HG03159 (cell line): Measurements from ENCODE around the gene SHISA9.

Experiments
- ATAC-seq: cut with Tn5 transposase; IDR thresholded peaks from one replicate; pipeline ENCODE4 v1.9.1; 2021; ENCODE audit warnings: mild to moderate bottlenecking, moderate library complexity; ENCODE audit not compliant: unreplicated experiment

The SHISA9 gene

GRCh38 chr16:13013043-13013442 lies 111.6 kb downstream of the SHISA9 start:
- no peak for ATAC-seq

- ATAC-seq, result no peak
Measured at GRCh38 chr16:13014476-13014875, 113.1 kb downstream of the SHISA9 start.

DNA sequence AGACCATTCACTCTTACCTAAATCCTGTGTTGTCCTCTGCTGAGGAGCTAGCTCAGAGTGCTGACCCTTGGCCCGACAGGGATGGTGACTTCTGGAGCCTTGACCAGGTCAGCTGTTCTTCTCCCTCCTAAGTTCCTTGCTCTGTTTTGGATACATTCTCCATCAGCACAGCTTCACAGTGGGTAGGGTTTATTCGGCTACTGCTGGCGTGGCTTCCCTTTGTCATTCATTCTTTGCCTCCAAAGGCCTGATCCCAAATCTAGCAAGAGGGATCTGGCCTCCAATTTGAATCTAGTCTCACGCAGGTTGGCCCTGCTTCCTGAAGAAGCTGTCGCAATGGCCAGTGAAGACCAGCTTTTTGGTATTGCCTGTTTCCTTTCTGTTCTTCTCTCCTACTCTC lies 116.6 kb downstream of the SHISA9 start:
- no peak for ATAC-seq

GRCh38 chr16:13021996-13022395 lies 120.6 kb downstream of the SHISA9 start:
- no peak for ATAC-seq

GRCh38 chr16:13029786-13030185 lies 128.4 kb downstream of the SHISA9 start:
- no peak for ATAC-seq

- ATAC-seq, result no peak
Measured at GRCh38 chr16:13030769-13031168, 129.4 kb downstream of the SHISA9 start.

DNA sequence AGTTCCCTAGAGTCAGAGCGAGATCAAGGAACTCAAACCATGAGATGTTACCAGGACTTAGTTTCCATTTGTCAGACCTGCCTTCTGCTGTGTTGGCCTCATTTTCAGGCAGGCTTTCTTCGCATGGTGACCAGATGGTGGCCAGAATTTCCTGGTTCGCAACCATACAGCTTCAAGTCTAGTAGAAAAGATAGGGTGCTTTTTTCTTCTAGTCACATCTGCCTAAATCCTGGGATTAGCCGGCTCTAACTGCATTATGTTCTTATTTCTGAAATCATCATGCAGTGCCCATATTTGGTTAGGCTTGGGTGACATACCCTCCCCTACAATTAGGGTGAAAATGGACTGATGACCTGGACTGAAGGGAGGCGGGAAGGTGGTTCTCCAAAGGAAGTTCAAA lies 131.5 kb downstream of the SHISA9 start:
- no peak for ATAC-seq

DNA sequence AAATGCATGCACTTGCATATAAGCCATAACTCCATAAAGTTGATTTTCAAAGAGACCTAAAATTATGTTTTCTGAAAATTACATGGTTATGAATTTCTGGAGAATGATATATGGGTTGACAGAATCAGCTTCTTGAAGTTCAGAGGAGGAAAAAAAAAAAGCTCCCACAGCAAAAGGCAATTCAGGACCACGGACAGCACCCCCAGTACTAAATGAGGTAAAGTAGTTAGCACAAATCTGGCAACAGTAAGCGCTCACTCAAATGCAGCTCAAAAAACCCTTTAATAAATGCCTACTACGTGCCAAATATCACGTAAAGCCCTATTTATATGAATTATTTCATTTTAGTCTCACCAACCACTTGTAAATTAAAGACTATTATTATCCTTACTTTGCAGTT lies 135.2 kb downstream of the SHISA9 start:
- ATAC-seq, result no peak

- no peak for ATAC-seq
Measured at GRCh38 chr16:13038591-13038990, 137.2 kb downstream of the SHISA9 start.

DNA sequence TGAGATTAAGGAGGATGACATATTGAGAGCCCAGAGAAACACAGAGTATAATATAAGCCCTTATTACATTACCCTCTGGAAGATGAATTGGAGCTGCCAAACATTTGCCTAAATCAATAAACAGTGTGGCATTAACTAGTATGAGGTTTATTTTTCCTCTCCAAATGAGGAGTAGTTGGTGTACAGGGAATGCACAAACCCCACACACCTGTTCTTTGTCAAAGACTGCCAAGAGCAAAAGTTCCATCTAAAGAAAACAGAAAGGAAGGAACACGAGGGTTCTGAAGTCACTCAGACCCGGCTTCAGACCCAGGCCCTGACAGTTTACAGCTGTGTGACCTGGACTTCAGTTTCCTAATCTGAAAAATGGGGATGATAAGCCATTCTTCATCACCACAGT lies 138.1 kb downstream of the SHISA9 start:
- no peak for ATAC-seq

DNA sequence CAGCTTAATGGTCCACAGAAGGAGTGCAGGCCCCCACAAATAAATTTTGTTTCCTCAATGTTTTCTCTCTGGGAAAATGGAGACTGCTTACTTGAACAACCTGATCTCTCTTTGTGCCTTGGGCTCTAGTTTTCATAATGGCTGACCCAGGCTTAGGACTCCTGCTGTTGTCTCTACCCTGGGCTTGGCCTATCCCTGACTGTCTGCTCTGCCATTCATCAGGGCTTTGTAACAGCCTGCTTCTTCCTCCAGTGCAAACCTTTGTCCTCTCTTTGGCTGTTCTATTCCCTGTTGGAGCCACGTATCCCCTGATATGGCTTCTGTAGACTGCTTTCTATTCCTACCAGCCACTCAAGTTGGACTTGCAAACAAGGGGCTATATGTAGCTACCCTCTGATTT lies 139.8 kb downstream of the SHISA9 start:
- no peak for ATAC-seq

- no peak for ATAC-seq
Measured at GRCh38 chr16:13041646-13042290, 140.4 kb downstream of the SHISA9 start.

DNA sequence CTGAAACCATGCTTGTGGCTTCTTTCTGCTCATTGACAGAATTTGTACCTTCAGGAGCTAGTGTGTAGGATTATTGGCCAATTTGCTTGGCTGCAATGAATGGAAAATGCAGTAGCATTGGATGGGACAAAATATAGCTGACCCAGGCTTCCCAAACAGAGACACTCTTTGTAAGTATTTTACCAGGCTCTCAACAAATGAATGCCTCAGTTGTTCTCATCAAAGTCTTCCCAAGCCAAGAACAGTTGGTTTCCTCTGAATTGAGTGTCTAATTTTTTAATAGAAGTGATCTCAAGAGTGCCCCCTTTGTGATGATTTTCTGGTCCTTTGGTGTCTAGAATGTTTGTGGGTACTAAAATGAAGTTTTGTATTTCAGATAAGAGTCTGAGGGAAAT lies 140.9 kb downstream of the SHISA9 start:
- ATAC-seq, result no peak

DNA sequence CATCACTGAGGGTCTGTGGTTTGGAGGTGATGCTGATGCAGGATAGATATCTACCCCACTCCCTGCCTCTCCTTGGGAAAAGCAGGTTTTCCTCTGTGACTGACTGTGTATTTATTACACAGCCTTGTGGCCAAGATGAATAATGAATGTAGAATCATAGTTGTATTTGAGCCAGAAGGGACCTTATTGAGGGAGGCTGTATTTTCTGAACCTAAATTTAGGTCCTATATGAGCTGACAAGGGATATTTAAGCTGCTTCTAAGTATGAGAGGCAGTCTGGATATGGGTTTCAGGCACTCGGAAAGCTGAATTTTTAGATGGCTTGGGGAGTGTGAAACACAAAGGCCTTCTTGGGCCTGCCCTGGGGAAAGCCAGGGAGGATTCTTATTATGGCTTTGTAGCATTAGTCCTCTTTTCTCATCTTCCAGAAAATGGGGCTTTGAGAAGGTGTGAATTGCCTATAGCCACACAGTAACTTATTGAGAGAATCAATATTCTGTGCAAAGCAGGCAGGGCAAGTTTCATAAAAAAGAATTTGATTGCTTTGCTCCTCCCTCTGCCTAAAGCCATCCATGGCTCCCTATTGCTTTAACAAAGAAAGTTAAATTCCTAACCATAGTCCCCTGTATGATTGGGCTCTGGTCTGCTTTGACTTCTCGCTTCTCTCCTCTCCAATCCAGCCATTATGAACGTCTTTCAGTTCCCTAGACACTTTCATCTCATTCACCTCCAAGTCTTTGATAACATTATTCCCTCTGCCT lies 144.8 kb downstream of the SHISA9 start:
- ATAC-seq, result no peak

DNA sequence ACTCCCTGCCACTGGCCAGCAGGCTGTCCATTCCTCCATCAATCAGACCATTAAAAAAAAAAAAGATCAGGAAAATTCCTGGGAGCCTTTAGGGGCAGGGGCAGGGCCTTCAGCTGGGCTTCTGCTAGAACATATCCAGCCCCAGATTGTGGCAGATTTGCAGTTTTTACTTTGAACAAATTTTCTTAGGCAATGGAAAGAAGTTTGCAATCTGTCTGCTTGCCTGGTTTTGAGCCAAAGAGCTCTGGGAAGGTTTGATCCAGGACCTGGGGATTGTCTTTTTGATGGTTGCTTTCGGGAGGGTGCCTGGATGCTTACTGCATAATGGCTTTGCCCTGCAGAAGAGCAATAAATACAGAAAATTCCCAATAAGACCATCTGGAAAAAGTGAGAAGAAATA lies 145.9 kb downstream of the SHISA9 start:
- ATAC-seq, result no peak

GRCh38 chr16:13049688-13050087 lies 148.3 kb downstream of the SHISA9 start:
- ATAC-seq, result no peak

- no peak for ATAC-seq
Measured at GRCh38 chr16:13052431-13052830, 151.0 kb downstream of the SHISA9 start.

DNA sequence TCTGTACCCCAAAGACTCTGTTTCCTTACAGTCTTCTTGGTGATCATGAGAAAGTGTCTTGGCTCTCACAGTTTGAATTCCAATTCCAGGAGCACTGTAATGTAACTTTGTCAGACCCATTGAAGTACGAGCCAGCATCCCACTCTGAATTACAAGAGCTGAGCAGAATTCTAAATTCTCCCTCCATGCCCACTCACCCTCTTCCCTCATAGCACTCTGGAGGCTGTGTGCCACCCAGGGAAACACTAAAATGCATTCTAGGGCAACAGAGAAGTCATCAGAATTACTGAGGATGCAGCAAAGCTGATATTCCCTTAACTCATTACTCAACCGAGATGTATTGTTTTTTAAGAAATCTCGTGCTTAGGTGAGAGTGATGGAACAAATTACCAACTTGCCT lies 154.1 kb downstream of the SHISA9 start:
- no peak for ATAC-seq

- no peak for ATAC-seq
Measured at GRCh38 chr16:13056607-13057006, 155.2 kb downstream of the SHISA9 start.

DNA sequence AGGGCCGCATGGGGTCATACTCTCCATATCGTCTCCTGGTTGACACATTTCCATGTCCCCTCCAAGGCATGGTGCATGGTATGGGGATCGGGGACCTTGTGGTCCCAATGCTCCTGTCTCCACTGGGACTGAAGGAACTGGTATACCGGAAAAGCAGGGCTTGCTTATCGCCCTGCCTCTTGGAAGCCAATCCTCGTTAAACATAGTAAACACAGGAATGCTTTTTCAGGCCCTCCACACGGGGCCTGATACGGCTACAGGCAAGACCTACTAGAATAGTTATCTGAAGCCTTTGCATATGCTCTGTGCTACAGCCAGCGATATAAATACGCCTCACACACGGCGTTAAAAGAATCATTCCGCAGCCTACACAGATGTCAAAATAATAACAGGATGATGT lies 159.5 kb downstream of the SHISA9 start:
- no peak for ATAC-seq

- no peak for ATAC-seq
Measured at GRCh38 chr16:13061691-13062090, 160.3 kb downstream of the SHISA9 start.

DNA sequence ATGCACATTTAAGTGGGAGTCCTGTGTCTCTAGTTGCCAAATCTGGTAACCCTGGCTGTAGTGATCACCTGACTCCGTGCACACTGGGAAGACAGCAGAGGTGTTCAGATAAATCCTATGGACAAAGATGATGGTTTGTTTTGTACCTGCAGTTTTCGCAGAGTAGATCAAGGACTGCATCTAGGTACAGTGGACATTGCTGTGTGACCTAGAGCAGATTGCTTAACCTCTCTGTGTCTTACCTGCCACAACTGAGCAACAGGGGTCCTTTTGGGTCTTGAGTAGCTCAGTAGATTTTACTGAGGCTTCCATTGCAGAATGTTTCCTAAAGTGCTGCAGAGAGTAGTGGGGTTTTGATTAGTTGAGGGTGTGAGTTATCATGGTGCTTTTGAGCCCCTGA lies 160.8 kb downstream of the SHISA9 start:
- ATAC-seq, result no peak

GRCh38 chr16:13063457-13063856 lies 162.1 kb downstream of the SHISA9 start:
- no peak for ATAC-seq
